Osteocyte (in vitro differentiated cells): ENCODE data around the gene TRIO. TPM values are rescaled to one million over a fixed set of nuclear protein-coding genes. Genes with fewer than 3 reads are reported as not detected.

ENCODE experiments used
- DNase-seq: peaks from one replicate; pipeline ENCODE4 v3.0.0; 2021; ENCODE audit warnings: mixed read lengths; ENCODE audit not compliant: unreplicated experiment; ENCODE audit errors: extremely low spot score
- H3K27ac Mint-ChIP-seq: one replicate; pipeline ENCODE4 v1.8.0; 2021; ENCODE audit warnings: mild to moderate bottlenecking, mixed read lengths; ENCODE audit not compliant: unreplicated experiment
- H3K27me3 Mint-ChIP-seq: one replicate; pipeline ENCODE4 v1.8.0; 2021; ENCODE audit warnings: mixed read lengths; ENCODE audit not compliant: unreplicated experiment
- H3K36me3 Mint-ChIP-seq: one replicate; pipeline ENCODE4 v1.8.0; 2021; ENCODE audit warnings: mixed read lengths; ENCODE audit not compliant: unreplicated experiment
- H3K4me1 Mint-ChIP-seq: one replicate; pipeline ENCODE4 v1.8.0; 2021; ENCODE audit warnings: mixed read lengths; ENCODE audit not compliant: unreplicated experiment
- H3K4me3 Mint-ChIP-seq: one replicate; pipeline ENCODE4 v1.8.0; 2021; ENCODE audit warnings: mild to moderate bottlenecking, moderate library complexity, mixed read lengths; ENCODE audit not compliant: unreplicated experiment
- H3K9me3 Mint-ChIP-seq: one replicate; pipeline ENCODE4 v1.8.0; 2021; ENCODE audit warnings: mixed read lengths; ENCODE audit not compliant: unreplicated experiment
- total RNA-seq: library from RNA; stranded (reverse); gene quantifications from 2 replicates; pipeline ENCODE4 v1.2.1, GENCODE V29; 2021
- TF ChIP-seq, protein P1 (sequence below): fragments of 200-600 bp; sonication (generic); IDR thresholded peaks from 2 replicates; pipeline ENCODE4 v1.5.0; 2021; ENCODE audit warnings: antibody characterized with exemption, mild to moderate bottlenecking, moderate library complexity

The TRIO gene
- total RNA-seq, 1 donor from 2014 or later, result 336 TPM

DNA sequence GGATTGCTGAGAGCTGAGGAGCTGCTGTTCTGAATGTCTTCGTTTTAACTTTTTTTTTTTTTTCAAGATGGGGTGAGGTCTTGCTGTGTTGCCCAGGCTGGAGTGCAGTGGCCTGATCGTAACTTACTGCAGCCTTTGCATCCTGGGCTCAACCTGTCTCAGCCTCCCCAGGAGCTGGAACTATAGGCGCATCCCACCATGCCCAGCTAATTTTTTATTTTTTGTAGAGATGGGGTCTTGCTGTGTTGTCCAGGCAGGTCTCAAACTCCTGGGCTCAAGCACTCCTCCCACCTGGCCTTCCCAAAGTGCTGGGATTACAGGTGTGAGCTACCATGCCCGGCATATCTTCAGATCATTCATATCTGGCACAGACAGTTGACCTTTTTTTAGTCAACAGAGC lies 46.5 kb downstream of the TRIO start:
- Mint-ChIP-seq H3K36me3 (no peaks in the 10 kb centered on the region), H3K4me3 (peak overlapping the region; percentile 68), H3K4me1 (peaks cover 94% of the 10 kb centered on the region), H3K9me3 (no peaks in the 10 kb centered on the region), H3K27me3 (no peaks in the 10 kb centered on the region), H3K27ac (peak overlapping the region; percentile 96)
- TF ChIP-seq, protein P1, sequence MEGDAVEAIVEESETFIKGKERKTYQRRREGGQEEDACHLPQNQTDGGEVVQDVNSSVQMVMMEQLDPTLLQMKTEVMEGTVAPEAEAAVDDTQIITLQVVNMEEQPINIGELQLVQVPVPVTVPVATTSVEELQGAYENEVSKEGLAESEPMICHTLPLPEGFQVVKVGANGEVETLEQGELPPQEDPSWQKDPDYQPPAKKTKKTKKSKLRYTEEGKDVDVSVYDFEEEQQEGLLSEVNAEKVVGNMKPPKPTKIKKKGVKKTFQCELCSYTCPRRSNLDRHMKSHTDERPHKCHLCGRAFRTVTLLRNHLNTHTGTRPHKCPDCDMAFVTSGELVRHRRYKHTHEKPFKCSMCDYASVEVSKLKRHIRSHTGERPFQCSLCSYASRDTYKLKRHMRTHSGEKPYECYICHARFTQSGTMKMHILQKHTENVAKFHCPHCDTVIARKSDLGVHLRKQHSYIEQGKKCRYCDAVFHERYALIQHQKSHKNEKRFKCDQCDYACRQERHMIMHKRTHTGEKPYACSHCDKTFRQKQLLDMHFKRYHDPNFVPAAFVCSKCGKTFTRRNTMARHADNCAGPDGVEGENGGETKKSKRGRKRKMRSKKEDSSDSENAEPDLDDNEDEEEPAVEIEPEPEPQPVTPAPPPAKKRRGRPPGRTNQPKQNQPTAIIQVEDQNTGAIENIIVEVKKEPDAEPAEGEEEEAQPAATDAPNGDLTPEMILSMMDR, result no peak
- no peak for DNase-seq

DNA sequence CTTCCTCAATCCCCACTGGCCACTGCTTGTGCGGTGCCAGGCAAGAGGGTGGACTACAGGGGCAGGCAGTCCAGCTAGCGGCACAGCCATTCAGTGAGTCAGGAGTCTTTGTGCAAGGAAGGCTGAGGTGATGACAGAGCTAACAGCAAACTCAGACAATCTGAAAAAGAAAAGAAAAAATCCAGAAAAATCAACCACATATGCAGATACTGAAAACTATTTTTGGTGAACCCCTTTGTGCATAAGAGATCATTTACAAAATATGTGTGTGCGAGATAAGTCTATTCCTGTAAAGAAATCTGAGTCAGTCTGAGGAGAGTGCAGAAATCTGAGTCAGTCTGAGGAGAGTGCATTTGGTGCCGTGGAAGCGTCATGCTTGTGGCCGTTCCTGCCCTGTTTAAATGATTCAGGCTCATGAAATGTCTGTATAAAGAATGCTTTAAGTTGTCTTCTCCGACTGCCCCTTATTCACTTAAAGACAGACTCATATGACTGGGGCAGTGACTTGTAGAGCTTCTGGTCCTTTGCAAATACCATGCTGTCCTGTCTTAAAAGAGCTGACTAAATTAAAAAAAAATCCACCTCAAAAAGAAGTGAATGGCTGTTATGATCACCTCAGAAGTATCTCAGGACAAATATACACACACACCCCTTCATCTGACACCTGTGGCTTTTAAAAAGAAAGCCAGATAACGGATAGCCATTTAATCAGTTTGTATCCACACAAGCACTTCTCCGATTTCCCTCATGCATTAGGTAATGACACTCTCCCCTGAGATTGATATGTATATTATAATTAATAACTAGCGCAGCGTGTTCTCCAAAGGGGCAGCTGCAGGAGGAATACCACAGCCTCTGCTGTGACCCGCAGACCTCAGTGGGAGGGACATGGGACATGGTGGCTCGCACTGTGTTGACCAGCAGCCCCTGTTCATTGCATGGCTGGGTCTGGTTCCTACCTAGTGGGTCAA lies 47.3 kb downstream of the TRIO start:
- DNase-seq, result no peak
- H3K4me1 Mint-ChIP-seq, result peaks cover 94% of the 10 kb centered on the region
- H3K4me3 Mint-ChIP-seq, result peak overlapping the region; percentile 68
- H3K27me3 Mint-ChIP-seq, result no peaks in the 10 kb centered on the region
- TF ChIP-seq, protein P1, result no peak
- H3K27ac Mint-ChIP-seq, result peak overlapping the region; percentile 96
- no peaks in the 10 kb centered on the region for H3K9me3 Mint-ChIP-seq
- no peaks in the 10 kb centered on the region for H3K36me3 Mint-ChIP-seq

DNA sequence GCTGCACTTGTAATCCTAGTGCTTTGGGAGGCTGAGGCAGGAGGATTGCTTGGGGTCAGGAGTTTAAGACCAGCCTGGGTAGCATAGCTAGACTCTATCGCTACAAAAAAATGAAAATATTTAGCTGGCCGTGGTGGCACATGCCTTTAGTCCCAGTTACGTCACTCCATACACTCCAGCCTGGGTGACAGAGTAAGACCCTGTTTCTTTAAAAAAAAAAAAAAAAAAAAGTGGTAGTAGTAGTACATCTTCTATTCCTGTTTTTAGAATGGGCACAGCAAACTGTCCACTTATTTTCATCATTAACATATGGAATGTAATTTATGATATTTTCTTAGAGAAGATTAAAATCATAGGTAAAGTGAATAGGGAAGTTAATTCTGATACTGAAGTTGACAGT lies 48.2 kb downstream of the TRIO start:
- Mint-ChIP-seq H3K9me3 (no peaks in the 10 kb centered on the region), H3K36me3 (no peaks in the 10 kb centered on the region), H3K27me3 (no peaks in the 10 kb centered on the region), H3K27ac (peak overlapping the region; percentile 96), H3K4me3 (no peak overlapping the region), H3K4me1 (peaks cover 92% of the 10 kb centered on the region)
- TF ChIP-seq, protein P1, result no peak
- DNase-seq, result no peak

DNA sequence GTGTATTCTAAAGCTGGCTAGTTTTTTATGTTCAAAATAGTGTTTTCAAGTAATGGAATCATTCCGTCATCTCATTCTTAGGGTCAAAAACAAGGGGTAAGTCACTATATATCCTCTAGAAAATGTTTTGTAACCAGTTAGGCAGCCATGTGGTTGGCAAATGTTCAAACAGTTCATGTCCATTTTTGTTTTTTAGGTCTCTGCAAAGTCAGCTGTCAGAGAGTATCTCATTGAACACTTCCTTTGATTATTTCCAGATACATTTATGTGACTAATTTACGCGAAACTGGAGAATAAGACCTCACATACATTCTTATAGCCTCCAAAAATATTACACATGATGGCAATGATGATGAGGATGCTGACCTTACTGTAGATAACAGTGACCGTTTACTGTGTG lies 50.4 kb downstream of the TRIO start:
- H3K36me3 Mint-ChIP-seq, result no peaks in the 10 kb centered on the region
- peak overlapping the region; percentile 84 for H3K27ac Mint-ChIP-seq
- no peaks in the 10 kb centered on the region for H3K9me3 Mint-ChIP-seq
- no peaks in the 10 kb centered on the region for H3K27me3 Mint-ChIP-seq
- TF ChIP-seq, protein P1, result no peak
- DNase-seq, result no peak
- H3K4me1 Mint-ChIP-seq, result peaks cover 84% of the 10 kb centered on the region
- no peak overlapping the region for H3K4me3 Mint-ChIP-seq

DNA sequence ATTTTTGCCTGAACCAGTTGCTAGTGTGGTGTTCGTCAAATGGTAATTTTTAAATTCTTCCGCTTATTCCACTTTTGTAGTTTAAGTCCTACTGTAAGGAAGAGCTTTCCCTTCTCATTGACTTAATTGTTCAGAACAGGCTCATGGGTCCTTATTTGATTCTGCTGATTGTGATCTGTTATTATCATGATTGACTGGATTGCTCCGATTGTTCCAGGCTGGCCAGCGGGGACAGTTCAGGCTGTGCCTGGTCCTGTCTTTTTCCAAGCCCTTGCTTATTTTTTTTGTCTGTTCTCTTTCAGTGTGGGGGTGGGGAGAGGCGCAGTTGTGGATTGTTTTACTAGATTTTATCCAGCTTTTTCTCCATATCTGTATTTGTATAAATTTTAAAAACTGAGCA lies 52.4 kb downstream of the TRIO start:
- H3K27me3 Mint-ChIP-seq, result no peaks in the 10 kb centered on the region
- no peak overlapping the region for H3K4me3 Mint-ChIP-seq
- no peaks in the 10 kb centered on the region for H3K36me3 Mint-ChIP-seq
- TF ChIP-seq, protein P1, result no peak
- no peaks in the 10 kb centered on the region for H3K9me3 Mint-ChIP-seq
- peaks cover 82% of the 10 kb centered on the region for H3K4me1 Mint-ChIP-seq
- DNase-seq, result no peak
- H3K27ac Mint-ChIP-seq, result peak overlapping the region; percentile 3
